ENCODE results near the gene CTXND1. TPM values are rescaled to one million over a fixed set of nuclear protein-coding genes. Genes with fewer than 3 reads are reported as not detected.

CTXND1 gene
- total RNA-seq, 1 donor from 2014 or later: 1.1 TPM

DNA sequence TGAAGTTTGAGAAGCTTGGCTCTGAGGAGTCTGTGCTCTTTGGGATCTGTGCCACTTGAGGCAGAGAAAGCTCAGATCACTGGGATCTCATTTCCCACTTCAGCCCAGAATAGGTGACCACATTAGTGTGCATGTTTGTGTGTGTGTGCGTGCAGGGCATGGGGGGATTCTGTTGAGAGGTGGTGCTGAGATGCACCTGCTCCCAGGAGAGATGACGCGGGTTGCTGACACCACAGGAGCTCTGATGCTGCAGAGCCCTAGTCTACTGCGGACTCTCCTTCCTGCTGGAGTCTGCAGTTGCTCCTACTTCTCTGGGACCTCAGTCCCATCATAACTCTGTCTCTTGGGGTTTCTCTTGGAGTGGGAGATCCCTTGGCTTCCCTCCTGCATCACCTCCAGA, 14.7 kb upstream of the CTXND1 start:
- Mint-ChIP-seq H3K27me3 (peaks cover 83% of the 10 kb centered on the region), H3K27ac (no peak overlapping the region), H3K4me1 (ENCODE audit: unreplicated experiment) (no peaks in the 10 kb centered on the region), H3K4me3 (no peak overlapping the region), H3K36me3 (no peaks in the 10 kb centered on the region), H3K9me3 (no peaks in the 10 kb centered on the region)
- DNase-seq (ENCODE audit: extremely low spot score, unreplicated experiment): peak; percentile 16
- TF ChIP-seq, protein P1, sequence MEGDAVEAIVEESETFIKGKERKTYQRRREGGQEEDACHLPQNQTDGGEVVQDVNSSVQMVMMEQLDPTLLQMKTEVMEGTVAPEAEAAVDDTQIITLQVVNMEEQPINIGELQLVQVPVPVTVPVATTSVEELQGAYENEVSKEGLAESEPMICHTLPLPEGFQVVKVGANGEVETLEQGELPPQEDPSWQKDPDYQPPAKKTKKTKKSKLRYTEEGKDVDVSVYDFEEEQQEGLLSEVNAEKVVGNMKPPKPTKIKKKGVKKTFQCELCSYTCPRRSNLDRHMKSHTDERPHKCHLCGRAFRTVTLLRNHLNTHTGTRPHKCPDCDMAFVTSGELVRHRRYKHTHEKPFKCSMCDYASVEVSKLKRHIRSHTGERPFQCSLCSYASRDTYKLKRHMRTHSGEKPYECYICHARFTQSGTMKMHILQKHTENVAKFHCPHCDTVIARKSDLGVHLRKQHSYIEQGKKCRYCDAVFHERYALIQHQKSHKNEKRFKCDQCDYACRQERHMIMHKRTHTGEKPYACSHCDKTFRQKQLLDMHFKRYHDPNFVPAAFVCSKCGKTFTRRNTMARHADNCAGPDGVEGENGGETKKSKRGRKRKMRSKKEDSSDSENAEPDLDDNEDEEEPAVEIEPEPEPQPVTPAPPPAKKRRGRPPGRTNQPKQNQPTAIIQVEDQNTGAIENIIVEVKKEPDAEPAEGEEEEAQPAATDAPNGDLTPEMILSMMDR (conservative IDR thresholded peaks at IDR 0.05): no peak

DNA sequence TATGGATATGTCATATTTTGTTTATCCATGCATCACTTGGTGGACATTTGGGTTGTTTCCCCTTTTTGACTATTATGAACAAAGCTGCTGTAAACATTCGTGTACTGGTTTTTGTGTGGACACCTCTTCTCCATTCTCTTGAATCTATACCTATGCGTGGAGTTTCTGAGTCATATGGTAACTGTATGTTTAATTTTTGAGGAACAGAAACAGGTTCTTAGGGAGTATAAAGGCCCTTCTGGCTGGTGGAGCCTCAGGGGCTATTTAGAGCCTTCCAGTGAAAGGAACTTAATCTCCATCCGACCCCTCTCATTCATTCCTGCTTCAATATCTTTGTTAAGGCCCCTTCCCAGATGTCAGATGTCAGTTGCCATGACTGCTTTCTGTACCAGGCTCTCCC, 14.1 kb upstream of the CTXND1 start:
- DNase-seq (ENCODE audit: extremely low spot score, unreplicated experiment): no peak
- TF ChIP-seq, protein P1 (conservative IDR thresholded peaks at IDR 0.05): no peak
- H3K27ac Mint-ChIP-seq: no peak overlapping the region
- peaks cover 83% of the 10 kb centered on the region for H3K27me3 Mint-ChIP-seq
- H3K4me3 Mint-ChIP-seq: no peak overlapping the region
- H3K9me3 Mint-ChIP-seq: no peaks in the 10 kb centered on the region
- H3K36me3 Mint-ChIP-seq: no peaks in the 10 kb centered on the region
- H3K4me1 Mint-ChIP-seq (ENCODE audit: unreplicated experiment): no peaks in the 10 kb centered on the region

DNA sequence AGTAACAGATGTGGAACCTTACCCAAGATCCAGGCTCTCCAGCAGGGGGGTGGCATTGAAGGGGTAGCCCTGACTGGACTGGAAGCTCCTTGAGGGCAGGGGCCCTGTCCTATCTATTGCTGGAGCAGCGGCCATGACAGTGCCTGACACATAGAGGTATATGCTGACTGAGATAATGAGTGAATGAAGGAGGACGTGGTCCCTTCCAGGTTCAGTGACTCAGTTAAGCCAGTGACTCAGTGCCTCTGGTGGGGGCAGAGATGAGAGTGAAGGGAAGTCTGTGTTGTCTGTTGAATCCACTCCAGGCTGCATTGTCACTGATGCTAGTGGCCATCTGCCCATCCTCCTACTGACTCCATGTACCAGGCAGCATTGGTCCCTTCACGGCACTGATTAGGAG, 13.0 kb upstream of the CTXND1 start:
- H3K9me3 Mint-ChIP-seq: no peaks in the 10 kb centered on the region
- H3K4me3 Mint-ChIP-seq: no peak overlapping the region
- no peak for DNase-seq (ENCODE audit: extremely low spot score, unreplicated experiment)
- no peak overlapping the region for H3K27ac Mint-ChIP-seq
- TF ChIP-seq, protein P1 (conservative IDR thresholded peaks at IDR 0.05): no peak
- peaks cover 83% of the 10 kb centered on the region for H3K27me3 Mint-ChIP-seq
- no peaks in the 10 kb centered on the region for H3K4me1 Mint-ChIP-seq (ENCODE audit: unreplicated experiment)
- no peaks in the 10 kb centered on the region for H3K36me3 Mint-ChIP-seq

DNA sequence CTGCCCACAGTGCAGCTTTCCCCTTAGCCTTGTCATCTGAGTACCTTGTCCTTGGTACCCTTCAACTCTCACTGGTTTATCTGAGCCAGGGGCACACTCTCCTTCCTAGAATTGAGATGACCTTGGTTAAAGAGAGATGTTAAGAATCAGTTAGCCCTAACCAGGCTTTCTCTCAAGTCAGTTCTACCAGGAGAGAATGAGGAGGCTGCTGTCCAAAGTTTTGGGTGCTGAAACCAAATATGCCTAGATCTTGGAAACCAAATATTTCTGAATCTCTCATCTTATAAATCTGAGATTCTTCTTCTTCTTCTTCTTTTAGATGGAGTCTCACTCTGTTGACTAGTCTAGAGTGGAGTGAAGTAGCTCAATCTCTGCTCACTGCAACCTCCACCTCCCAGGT, 12.0 kb upstream of the CTXND1 start:
- Mint-ChIP-seq H3K4me3 (no peak overlapping the region), H3K27me3 (peaks cover 83% of the 10 kb centered on the region), H3K27ac (no peak overlapping the region), H3K36me3 (no peaks in the 10 kb centered on the region), H3K9me3 (no peaks in the 10 kb centered on the region), H3K4me1 (ENCODE audit: unreplicated experiment) (no peaks in the 10 kb centered on the region)
- TF ChIP-seq, protein P1 (conservative IDR thresholded peaks at IDR 0.05): no peak
- DNase-seq (ENCODE audit: extremely low spot score, unreplicated experiment): no peak

DNA sequence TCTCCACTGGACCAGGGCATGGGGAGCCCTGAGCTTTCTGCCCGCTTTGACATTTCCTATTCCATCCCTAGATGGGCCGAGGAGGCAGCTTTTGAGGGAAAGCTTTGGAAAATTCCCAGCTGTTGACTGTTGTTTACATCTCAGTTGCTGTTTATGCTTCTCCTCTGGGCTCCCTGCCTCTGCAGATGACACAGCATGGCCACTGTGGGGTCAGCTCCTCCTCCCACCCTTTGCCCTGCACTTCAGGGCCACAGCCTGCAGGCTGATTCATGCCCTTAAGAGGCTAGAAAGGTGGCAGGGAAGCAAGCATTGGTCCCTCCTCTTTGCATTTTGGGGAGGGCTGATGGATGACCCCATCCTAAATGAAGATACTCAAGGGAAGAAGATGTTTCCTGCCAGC, 8.5 kb upstream of the CTXND1 start:
- TF ChIP-seq, protein P1 (conservative IDR thresholded peaks at IDR 0.05): no peak
- no peak for DNase-seq (ENCODE audit: extremely low spot score, unreplicated experiment)
- Mint-ChIP-seq H3K27me3 (peaks cover 82% of the 10 kb centered on the region), H3K27ac (no peak overlapping the region), H3K9me3 (no peaks in the 10 kb centered on the region), H3K36me3 (no peaks in the 10 kb centered on the region), H3K4me3 (no peak overlapping the region), H3K4me1 (ENCODE audit: unreplicated experiment) (no peaks in the 10 kb centered on the region)

DNA sequence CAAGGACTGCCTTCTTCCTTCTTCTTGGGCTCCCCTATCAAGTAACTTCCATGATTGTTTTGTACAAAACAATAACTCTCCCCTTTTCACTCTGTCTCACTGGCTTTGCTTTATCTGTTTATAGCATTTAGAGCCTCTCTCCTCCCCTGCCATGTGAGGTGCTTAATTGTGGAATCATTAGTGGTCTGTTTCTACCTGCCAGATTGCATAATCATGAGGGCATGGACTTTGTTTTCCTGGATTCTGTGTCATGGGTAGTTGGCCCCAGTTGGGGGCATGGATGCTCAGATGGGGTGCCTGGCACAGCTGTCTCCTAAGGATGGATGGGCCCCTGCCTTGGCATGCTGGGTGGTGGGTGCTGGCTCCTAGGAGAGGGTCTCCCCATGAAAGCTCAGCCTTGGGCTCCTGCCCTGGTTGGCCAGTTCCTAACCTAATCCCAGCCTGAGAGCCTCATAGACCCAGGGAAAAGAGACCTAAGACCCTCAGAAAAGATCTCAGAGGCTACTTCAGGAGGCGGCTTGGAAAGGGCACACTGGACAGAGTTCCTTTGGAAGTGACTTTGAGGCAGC, 8.0 kb upstream of the CTXND1 start:
- Mint-ChIP-seq H3K27ac (no peak overlapping the region), H3K9me3 (no peaks in the 10 kb centered on the region), H3K36me3 (no peaks in the 10 kb centered on the region), H3K4me1 (ENCODE audit: unreplicated experiment) (no peaks in the 10 kb centered on the region), H3K27me3 (peaks cover 82% of the 10 kb centered on the region), H3K4me3 (no peak overlapping the region)
- DNase-seq (ENCODE audit: extremely low spot score, unreplicated experiment): no peak
- TF ChIP-seq, protein P1 (conservative IDR thresholded peaks at IDR 0.05): no peak

All from type B pancreatic cell (in vitro differentiated cells).